SK-N-SH (cell line): ENCODE results near the gene SMCO4. TPM values are rescaled to one million over a fixed set of nuclear protein-coding genes. Genes with fewer than 3 reads are reported as not detected.

Source experiments
- CTCF ChIA-PET: fragments of 300-600, 350-600 bp; formaldehyde crosslinking; extraction: SDS; loops from one replicate; lab custom pipeline; 2021; lab: Yijun Ruan, JAX
- POLR2A ChIA-PET: fragments of 350-600 bp; sonication (Branson Sonifier 250); formaldehyde crosslinking; extraction: SDS; loops from one replicate; lab custom pipeline; 2020; ENCODE audit warnings: antibody characterized with exemption, inconsistent platforms; lab: Yijun Ruan, JAX
- DNase-seq: peaks from one replicate; pipeline ENCODE4 v3.0.0; 2012
- H2AFZ ChIP-seq: fragments of 200-600 bp; sonication (generic); 2 replicates; pipeline ENCODE4 v1.8.1; 2016; ENCODE audit warnings: antibody characterized with exemption, mild to moderate bottlenecking, low read depth
- H3F3A ChIP-seq: fragments of 200-600 bp; sonication (generic); replicated peaks from 2 replicates; pipeline ENCODE3; 2016; ENCODE audit warnings: antibody characterized with exemption, mild to moderate bottlenecking; ENCODE audit not compliant: insufficient read depth
- H3K27ac ChIP-seq, 2 experiments: fragments of 200-500 bp in 1 of 2; fragments of 200-600 bp in 1 of 2; sonication (Bioruptor generic) in 1 of 2; sonication (generic), shearing (Covaris generic) in 1 of 2; 2 replicates each; pipeline versions ENCODE4 v1.5.1 to v1.6.1; 2014 to 2016; ENCODE audit warnings: low read depth in 2 of 2, inconsistent platforms in 1 of 2, low read length in 1 of 2, mild to moderate bottlenecking in 1 of 2, mixed read lengths in 1 of 2
- H3K27me3 ChIP-seq: fragments of 200-600 bp; sonication (generic), shearing (Covaris generic); 2 replicates; pipeline ENCODE4 v1.6.1; 2016; ENCODE audit warnings: mixed run types; ENCODE audit not compliant: insufficient read depth
- H3K36me3 ChIP-seq, 2 experiments: fragments of 200-500 bp in 1 of 2; fragments of 200-600 bp in 1 of 2; sonication (Bioruptor generic) in 1 of 2; sonication (generic) in 1 of 2; replicated peaks in 1 of 2; 2 replicates each; pipeline versions ENCODE3 to v1.5.1; 2014 to 2016; ENCODE audit warnings: low read length in 1 of 2, mild to moderate bottlenecking in 1 of 2; ENCODE audit not compliant: insufficient read depth in 2 of 2, control insufficient read depth in 1 of 2
- H3K4me1 ChIP-seq, 2 experiments: fragments of 200-500 bp in 1 of 2; fragments of 200-600 bp in 1 of 2; sonication (Bioruptor generic) in 1 of 2; sonication (generic), shearing (Covaris generic) in 1 of 2; 2 replicates each; pipeline versions ENCODE4 v1.5.1 to v1.6.1; 2014 to 2016; ENCODE audit warnings: low read depth in 1 of 2, low read length in 1 of 2, mixed run types in 1 of 2; ENCODE audit not compliant: insufficient read depth in 2 of 2, control insufficient read depth in 1 of 2
- H3K4me2 ChIP-seq: fragments of 200-600 bp; sonication (generic), shearing (Covaris generic); 2 replicates; pipeline ENCODE4 v1.6.1; 2017; ENCODE audit warnings: mixed run types
- H3K4me3 ChIP-seq, 2 experiments: fragments of 200-500 bp in 1 of 2; fragments of 200-600 bp in 1 of 2; sonication (Bioruptor generic) in 1 of 2; sonication (generic), shearing (Covaris generic) in 1 of 2; 2 replicates each; pipeline versions ENCODE4 v1.5.1 to v1.8.1; 2014 to 2016; ENCODE audit warnings: low read depth in 2 of 2, inconsistent platforms in 1 of 2, low read length in 1 of 2, mild to moderate bottlenecking in 1 of 2, mixed read lengths in 1 of 2, moderate library complexity in 1 of 2
- H3K79me2 ChIP-seq: fragments of 200-600 bp; sonication (generic); 2 replicates; pipeline ENCODE4 v1.8.1; 2017; ENCODE audit warnings: mild to moderate bottlenecking; ENCODE audit not compliant: insufficient read depth
- H3K9ac ChIP-seq: fragments of 200-600 bp; sonication (generic); 2 replicates; pipeline ENCODE4 v1.6.1; 2017; ENCODE audit warnings: mixed run types
- H3K9me2 ChIP-seq: fragments of 200-600 bp; sonication (generic); 2 replicates; pipeline ENCODE4 v1.6.1; 2017; ENCODE audit warnings: mixed run types
- H3K9me3 ChIP-seq: fragments of 200-600 bp; sonication (generic); 2 replicates; pipeline ENCODE4 v1.6.1; 2017; ENCODE audit warnings: mixed run types, mild to moderate bottlenecking, moderate library complexity
- H4K20me1 ChIP-seq: fragments of 200-600 bp; sonication (generic); 2 replicates; pipeline ENCODE4 v1.6.1; 2017; ENCODE audit warnings: mild to moderate bottlenecking, mixed run types; ENCODE audit not compliant: insufficient read depth
- EP300 ChIP-seq, 2 experiments: IDR thresholded peaks; 2 replicates each; pipeline versions ENCODE4 v1.4.0 to v1.6.1; 2012; ENCODE audit warnings: borderline replicate concordance in 1 of 2, low read depth in 1 of 2, low read length in 1 of 2
- EZH2phosphoT487 ChIP-seq: fragments of 200-600 bp; sonication (generic); IDR thresholded peaks from 2 replicates; pipeline ENCODE4 v1.6.1; 2017; ENCODE audit warnings: low read depth, mixed run types, mild to moderate bottlenecking, antibody characterized with exemption, moderate library complexity, borderline replicate concordance
- FOSL2 ChIP-seq: IDR thresholded peaks from 2 replicates; pipeline ENCODE4 v1.4.0; 2012; ENCODE audit warnings: low read depth, mild to moderate bottlenecking, moderate library complexity, borderline replicate concordance
- JUND ChIP-seq: IDR thresholded peaks from 2 replicates; pipeline ENCODE4 v1.4.0; 2012
- MEF2A ChIP-seq: IDR thresholded peaks from 2 replicates; pipeline ENCODE4 v1.4.0; 2012; ENCODE audit warnings: low read depth, borderline replicate concordance
- MXI1 ChIP-seq: IDR thresholded peaks from 2 replicates; pipeline ENCODE4 v1.6.1; 2012; ENCODE audit warnings: mild to moderate bottlenecking, low read depth, low read length, improper control_type of control experiment
- NFIC ChIP-seq: IDR thresholded peaks from 2 replicates; pipeline ENCODE4 v1.4.0; 2012; ENCODE audit warnings: borderline replicate concordance
- POLR2AphosphoS5 ChIP-seq: IDR thresholded peaks from 2 replicates; pipeline ENCODE4 v1.6.1; 2012; ENCODE audit warnings: low read depth, low read length
- RFX5 ChIP-seq: IDR thresholded peaks from 2 replicates; pipeline ENCODE4 v1.6.1; 2012; ENCODE audit warnings: mild to moderate bottlenecking, improper control_type of control experiment, low read length
- RXRA ChIP-seq: IDR thresholded peaks from 2 replicates; pipeline ENCODE4 v1.4.0; 2012; ENCODE audit warnings: low read depth, mild to moderate bottlenecking, borderline replicate concordance
- SIN3A ChIP-seq: IDR thresholded peaks from 2 replicates; pipeline ENCODE4 v1.6.1; 2012; ENCODE audit warnings: low read depth, mild to moderate bottlenecking, low read length, moderate library complexity, borderline replicate concordance
- SMC3 ChIP-seq: IDR thresholded peaks from 2 replicates; pipeline ENCODE4 v1.6.1; 2012; ENCODE audit warnings: low read depth, low read length, improper control_type of control experiment
- TCF12 ChIP-seq: IDR thresholded peaks from 2 replicates; pipeline ENCODE4 v1.4.0; 2012
- YY1 ChIP-seq: IDR thresholded peaks from 2 replicates; pipeline ENCODE4 v1.4.0; 2012; ENCODE audit warnings: low read depth, mild to moderate bottlenecking
- WGBS: methylation state at CpG from one replicate; pipeline ENCODE4 v1.1.6; 2017; ENCODE audit warnings: low lambda C conversion rate; 5-methylcytosine and 5-hydroxymethylcytosine counted together
- polyA plus RNA-seq, 3 experiments: library from polyadenylated mRNA; depleted of rRNA; stranded (reverse); fragments of >200 nt; gene quantifications; 2 replicates each; pipeline ENCODE4 v1.2.3, GENCODE V29; 2012
- TF ChIP-seq, protein P1 (sequence below): IDR thresholded peaks from 2 replicates; pipeline ENCODE4 v1.6.1; 2012; ENCODE audit warnings: mild to moderate bottlenecking, low read depth, low read length, moderate library complexity
- TF ChIP-seq, protein P2 (sequence below): IDR thresholded peaks from 2 replicates; pipeline ENCODE4 v1.4.0; 2012; ENCODE audit warnings: low read depth, borderline replicate concordance
- TF ChIP-seq, protein P3 (sequence below): IDR thresholded peaks from 2 replicates; pipeline ENCODE4 v1.4.0; 2012; ENCODE audit warnings: low read depth, borderline replicate concordance
- TF ChIP-seq, protein P4 (sequence below): fragments of 150-350 bp; IDR thresholded peaks from 2 replicates; pipeline ENCODE4 v1.6.1; 2017; ENCODE audit warnings: antibody characterized with exemption, low read length, low read depth, borderline replicate concordance
- TF ChIP-seq, protein P5 (sequence below): IDR thresholded peaks from 2 replicates; pipeline ENCODE4; 2012

The SMCO4 gene
- polyA plus RNA-seq, 1 of the 3 experiments (the other 2 are of a cell fraction) = 9.0 TPM

DNA sequence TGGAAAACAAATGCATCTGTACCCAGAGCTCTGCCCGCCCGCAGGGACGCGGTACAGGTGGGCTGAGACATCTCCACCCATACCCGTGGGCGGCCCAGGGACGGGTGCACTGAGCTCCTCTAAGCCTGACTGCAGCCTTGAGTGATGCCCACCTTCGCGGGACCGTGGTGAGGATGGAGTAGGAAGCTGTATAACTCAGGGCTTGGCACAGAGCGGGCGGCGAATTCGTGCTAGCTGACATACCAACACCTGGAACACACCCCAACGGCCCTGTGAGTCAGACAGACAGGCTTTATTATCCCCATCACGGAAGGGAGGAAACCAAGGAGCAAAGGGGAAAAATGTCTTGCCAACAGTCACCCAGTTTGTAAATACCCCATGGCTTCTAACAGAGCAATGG, 61.9 kb downstream of the SMCO4 start (continued):
- TF ChIP-seq, protein P1, sequence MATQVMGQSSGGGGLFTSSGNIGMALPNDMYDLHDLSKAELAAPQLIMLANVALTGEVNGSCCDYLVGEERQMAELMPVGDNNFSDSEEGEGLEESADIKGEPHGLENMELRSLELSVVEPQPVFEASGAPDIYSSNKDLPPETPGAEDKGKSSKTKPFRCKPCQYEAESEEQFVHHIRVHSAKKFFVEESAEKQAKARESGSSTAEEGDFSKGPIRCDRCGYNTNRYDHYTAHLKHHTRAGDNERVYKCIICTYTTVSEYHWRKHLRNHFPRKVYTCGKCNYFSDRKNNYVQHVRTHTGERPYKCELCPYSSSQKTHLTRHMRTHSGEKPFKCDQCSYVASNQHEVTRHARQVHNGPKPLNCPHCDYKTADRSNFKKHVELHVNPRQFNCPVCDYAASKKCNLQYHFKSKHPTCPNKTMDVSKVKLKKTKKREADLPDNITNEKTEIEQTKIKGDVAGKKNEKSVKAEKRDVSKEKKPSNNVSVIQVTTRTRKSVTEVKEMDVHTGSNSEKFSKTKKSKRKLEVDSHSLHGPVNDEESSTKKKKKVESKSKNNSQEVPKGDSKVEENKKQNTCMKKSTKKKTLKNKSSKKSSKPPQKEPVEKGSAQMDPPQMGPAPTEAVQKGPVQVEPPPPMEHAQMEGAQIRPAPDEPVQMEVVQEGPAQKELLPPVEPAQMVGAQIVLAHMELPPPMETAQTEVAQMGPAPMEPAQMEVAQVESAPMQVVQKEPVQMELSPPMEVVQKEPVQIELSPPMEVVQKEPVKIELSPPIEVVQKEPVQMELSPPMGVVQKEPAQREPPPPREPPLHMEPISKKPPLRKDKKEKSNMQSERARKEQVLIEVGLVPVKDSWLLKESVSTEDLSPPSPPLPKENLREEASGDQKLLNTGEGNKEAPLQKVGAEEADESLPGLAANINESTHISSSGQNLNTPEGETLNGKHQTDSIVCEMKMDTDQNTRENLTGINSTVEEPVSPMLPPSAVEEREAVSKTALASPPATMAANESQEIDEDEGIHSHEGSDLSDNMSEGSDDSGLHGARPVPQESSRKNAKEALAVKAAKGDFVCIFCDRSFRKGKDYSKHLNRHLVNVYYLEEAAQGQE = no peak
- TF ChIP-seq EP300 (IDR thresholded peaks at IDR 0.05; ENCODE audit: borderline replicate concordance in 1 of 2, low read depth in 1 of 2, low read length in 1 of 2) = no peak
- no peak for TF ChIP-seq MEF2A
- TF ChIP-seq FOSL2 = no peak
- TF ChIP-seq, protein P2, sequence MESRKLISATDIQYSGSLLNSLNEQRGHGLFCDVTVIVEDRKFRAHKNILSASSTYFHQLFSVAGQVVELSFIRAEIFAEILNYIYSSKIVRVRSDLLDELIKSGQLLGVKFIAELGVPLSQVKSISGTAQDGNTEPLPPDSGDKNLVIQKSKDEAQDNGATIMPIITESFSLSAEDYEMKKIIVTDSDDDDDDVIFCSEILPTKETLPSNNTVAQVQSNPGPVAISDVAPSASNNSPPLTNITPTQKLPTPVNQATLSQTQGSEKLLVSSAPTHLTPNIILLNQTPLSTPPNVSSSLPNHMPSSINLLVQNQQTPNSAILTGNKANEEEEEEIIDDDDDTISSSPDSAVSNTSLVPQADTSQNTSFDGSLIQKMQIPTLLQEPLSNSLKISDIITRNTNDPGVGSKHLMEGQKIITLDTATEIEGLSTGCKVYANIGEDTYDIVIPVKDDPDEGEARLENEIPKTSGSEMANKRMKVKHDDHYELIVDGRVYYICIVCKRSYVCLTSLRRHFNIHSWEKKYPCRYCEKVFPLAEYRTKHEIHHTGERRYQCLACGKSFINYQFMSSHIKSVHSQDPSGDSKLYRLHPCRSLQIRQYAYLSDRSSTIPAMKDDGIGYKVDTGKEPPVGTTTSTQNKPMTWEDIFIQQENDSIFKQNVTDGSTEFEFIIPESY = no peak
- TF ChIP-seq RFX5 = no peak
- no peak for TF ChIP-seq TCF12
- no peak for TF ChIP-seq JUND
- TF ChIP-seq, protein P3, sequence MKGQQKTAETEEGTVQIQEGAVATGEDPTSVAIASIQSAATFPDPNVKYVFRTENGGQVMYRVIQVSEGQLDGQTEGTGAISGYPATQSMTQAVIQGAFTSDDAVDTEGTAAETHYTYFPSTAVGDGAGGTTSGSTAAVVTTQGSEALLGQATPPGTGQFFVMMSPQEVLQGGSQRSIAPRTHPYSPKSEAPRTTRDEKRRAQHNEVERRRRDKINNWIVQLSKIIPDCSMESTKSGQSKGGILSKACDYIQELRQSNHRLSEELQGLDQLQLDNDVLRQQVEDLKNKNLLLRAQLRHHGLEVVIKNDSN = no peak
- no peak for TF ChIP-seq NFIC

DNA sequence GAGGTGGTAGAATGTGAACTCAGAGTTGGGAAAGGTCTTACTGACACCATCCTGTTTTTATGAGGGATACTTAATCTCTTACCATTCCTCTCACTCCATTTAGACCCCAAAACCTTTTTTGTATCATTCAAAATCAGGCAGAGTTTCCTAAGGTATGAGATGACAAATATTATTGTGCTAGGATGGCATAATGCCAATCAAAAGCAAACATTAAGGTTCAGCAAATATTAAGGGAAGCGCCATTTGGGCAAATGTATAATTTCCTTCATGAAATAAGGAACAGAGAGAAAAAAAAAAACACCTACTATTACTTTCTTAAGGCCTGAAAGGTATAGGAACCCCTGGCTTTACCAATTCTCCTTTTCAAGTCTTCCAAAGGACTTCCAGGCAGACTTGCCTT, 62.4 kb downstream of the SMCO4 start:
- no peaks in the 10 kb centered on the region for H3K36me3 ChIP-seq
- H3K79me2 ChIP-seq = no peaks in the 10 kb centered on the region
- H3K4me3 ChIP-seq = no peak overlapping the region; a peak in 1 of 4 replicates
- no peak overlapping the region for H3K27ac ChIP-seq
- no peaks in the 10 kb centered on the region for H3K27me3 ChIP-seq
- WGBS = 86% methylated on average over 1 of the region's 1 CpG
- H3K4me1 ChIP-seq = peaks cover 0 to 6% of the 10 kb centered on the region in 2 experiments; a peak in 1 of 4 replicates
- H3K4me2 ChIP-seq = no peak overlapping the region
- ChIA-PET CTCF (no interaction called here), POLR2A (no interaction called here)
- H2AFZ ChIP-seq = no peak overlapping the region
- no peak for DNase-seq
- no peaks in the 10 kb centered on the region for H3F3A ChIP-seq
- H3K9ac ChIP-seq = no peak overlapping the region
- H3K9me2 ChIP-seq = no peaks in the 10 kb centered on the region
- H3K9me3 ChIP-seq = no peaks in the 10 kb centered on the region
- H4K20me1 ChIP-seq = no peaks in the 10 kb centered on the region
- TF ChIP-seq MXI1 (no peak), POLR2AphosphoS5 (no peak), SMC3 (no peak), YY1 (no peak), EZH2phosphoT487 (no peak), MEF2A (no peak), EP300 (IDR thresholded peaks at IDR 0.05; ENCODE audit: borderline replicate concordance in 1 of 2, low read depth in 1 of 2, low read length in 1 of 2) (no peak), SIN3A (no peak), RXRA (no peak), NFIC (no peak)
- TF ChIP-seq, protein P4, sequence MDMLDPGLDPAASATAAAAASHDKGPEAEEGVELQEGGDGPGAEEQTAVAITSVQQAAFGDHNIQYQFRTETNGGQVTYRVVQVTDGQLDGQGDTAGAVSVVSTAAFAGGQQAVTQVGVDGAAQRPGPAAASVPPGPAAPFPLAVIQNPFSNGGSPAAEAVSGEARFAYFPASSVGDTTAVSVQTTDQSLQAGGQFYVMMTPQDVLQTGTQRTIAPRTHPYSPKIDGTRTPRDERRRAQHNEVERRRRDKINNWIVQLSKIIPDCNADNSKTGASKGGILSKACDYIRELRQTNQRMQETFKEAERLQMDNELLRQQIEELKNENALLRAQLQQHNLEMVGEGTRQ = no peak
- TF ChIP-seq, protein P5, sequence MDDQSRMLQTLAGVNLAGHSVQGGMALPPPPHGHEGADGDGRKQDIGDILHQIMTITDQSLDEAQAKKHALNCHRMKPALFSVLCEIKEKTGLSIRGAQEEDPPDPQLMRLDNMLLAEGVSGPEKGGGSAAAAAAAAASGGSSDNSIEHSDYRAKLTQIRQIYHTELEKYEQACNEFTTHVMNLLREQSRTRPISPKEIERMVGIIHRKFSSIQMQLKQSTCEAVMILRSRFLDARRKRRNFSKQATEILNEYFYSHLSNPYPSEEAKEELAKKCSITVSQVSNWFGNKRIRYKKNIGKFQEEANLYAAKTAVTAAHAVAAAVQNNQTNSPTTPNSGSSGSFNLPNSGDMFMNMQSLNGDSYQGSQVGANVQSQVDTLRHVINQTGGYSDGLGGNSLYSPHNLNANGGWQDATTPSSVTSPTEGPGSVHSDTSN = no peak
- TF ChIP-seq, protein P1 = no peak
